Subcutaneous abdominal adipose tissue (tissue), 5 donors: Measurements from ENCODE around the gene ACSL1.
A peak's percentile ranks its signal among the peaks of the same experiment; 100 is the strongest.
"Not testable (repeated sequence)": the region's sequence is repeated elsewhere in the genome, so short reads cannot be mapped to it uniquely, and the experiment has no call there.

Experiments
- H3K27ac ChIP-seq: one replicate; pipeline ENCODE4 v1.7.0; 2013; ENCODE audit warnings: low read depth, mild to moderate bottlenecking, inconsistent platforms, low read length, moderate library complexity
- H3K27me3 ChIP-seq, 5 donors: one replicate each; pipeline ENCODE4 v1.7.0; 2013; ENCODE audit warnings: low read length in 5 of 5, inconsistent platforms in 1 of 5; ENCODE audit not compliant: control insufficient read depth in 5 of 5, insufficient read depth in 4 of 5
- H3K36me3 ChIP-seq, 5 donors: one replicate each; pipeline ENCODE4 v1.7.0; 2013; ENCODE audit warnings: low read length in 5 of 5; ENCODE audit not compliant: control insufficient read depth in 5 of 5, insufficient read depth in 5 of 5
- H3K4me1 ChIP-seq, 5 donors: one replicate each; pipeline ENCODE4 v1.7.0; 2013; ENCODE audit warnings: low read length in 5 of 5, mild to moderate bottlenecking in 3 of 5, moderate library complexity in 1 of 5; ENCODE audit not compliant: control insufficient read depth in 5 of 5, insufficient read depth in 5 of 5
- H3K4me3 ChIP-seq, 5 donors: one replicate each; pipeline ENCODE4 v1.7.0; 2013; ENCODE audit warnings: low read length in 5 of 5, low read depth in 1 of 5
- H3K9ac ChIP-seq, 5 donors: one replicate each; pipeline ENCODE4 v1.7.0; 2013; ENCODE audit warnings: low read length in 5 of 5, mild to moderate bottlenecking in 4 of 5, moderate library complexity in 3 of 5
- H3K9me3 ChIP-seq, 5 donors: one replicate each; pipeline ENCODE4 v1.7.0; 2013; ENCODE audit warnings: low read length in 5 of 5; ENCODE audit not compliant: control insufficient read depth in 5 of 5
- donor health status: healthy.
- donor health status: healthy.
- donor health status: healthy.
- donor health status: healthy.
- donor health status: healthy.

Gene ACSL1

DNA sequence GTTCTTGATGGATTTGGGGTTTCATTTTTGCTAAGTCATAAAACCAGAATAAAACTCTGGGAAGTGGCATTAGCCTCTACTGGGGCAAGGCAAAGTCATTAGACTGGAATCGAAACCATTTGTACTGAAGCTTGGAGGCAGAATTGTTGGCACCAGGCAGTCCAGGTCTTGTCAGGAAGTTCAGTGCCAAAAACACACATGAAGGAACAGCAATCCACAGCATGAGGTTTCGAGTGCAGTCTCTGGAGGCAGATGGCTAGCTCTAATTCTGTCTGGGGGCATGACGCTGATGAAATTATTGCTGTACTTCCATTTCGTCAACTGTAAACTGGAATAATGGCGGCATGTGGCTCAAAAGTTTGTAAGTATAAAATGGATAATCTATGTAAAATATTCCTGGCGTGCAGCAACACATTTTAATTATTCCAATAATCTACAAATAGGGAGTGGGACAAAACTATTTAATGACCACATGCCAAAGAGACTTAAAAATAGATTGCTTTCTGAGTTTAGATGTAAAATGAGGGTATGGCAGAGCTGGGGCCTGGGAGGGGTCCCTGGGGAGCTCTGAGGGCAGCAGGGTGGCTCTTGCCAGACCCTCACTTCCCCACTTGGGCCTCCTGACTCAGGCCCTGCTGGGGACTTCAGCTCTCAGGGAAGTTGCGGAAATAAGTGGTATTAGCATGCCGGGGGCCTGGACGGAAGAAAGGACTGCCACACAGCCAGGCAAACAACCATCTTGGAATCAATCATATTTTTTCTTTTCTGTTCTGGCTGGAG lies 73.1 kb downstream of the ACSL1 start:
- Histone ChIP-seq H3K36me3 (peaks cover 17 to 40% (median 23%) of the 10 kb centered on the region in 5 donors), H3K27me3 (no peaks in the 10 kb centered on the region), H3K9me3 (no peaks in the 10 kb centered on the region), H3K27ac (peak overlapping the region; percentile 49), H3K4me1 (peaks cover 0 to 57% (median 53%) of the 10 kb centered on the region in 5 donors), H3K9ac (no peak overlapping the region), H3K4me3 (no peak overlapping the region)

DNA sequence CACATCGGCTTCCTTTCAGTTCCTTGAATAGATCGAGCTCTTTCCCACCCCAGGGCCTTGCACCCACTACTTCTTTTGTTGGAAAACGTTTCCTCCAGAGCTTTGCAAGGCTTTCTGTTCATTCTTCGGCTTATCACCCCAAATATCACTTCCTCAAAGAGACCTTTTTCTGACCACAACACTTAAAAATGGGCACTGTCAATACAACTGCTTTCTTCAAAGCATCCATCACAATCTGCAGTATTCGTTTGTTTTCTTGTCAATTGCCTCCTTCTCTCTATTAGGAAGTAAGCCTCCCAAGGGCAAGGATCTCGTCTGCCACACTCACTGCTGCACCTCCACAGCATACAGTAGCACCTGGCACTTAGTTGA lies 74.2 kb downstream of the ACSL1 start:
- Histone ChIP-seq H3K4me3 (no peak overlapping the region), H3K9ac (peak overlapping the region in 1 of 5 donors; percentile 9), H3K4me1 (peaks cover 8 to 57% (median 53%) of the 10 kb centered on the region in 5 donors), H3K9me3 (no peaks in the 10 kb centered on the region), H3K27me3 (no peaks in the 10 kb centered on the region), H3K27ac (no peak overlapping the region), H3K36me3 (peaks cover 13 to 29% (median 18%) of the 10 kb centered on the region in 5 donors)

DNA sequence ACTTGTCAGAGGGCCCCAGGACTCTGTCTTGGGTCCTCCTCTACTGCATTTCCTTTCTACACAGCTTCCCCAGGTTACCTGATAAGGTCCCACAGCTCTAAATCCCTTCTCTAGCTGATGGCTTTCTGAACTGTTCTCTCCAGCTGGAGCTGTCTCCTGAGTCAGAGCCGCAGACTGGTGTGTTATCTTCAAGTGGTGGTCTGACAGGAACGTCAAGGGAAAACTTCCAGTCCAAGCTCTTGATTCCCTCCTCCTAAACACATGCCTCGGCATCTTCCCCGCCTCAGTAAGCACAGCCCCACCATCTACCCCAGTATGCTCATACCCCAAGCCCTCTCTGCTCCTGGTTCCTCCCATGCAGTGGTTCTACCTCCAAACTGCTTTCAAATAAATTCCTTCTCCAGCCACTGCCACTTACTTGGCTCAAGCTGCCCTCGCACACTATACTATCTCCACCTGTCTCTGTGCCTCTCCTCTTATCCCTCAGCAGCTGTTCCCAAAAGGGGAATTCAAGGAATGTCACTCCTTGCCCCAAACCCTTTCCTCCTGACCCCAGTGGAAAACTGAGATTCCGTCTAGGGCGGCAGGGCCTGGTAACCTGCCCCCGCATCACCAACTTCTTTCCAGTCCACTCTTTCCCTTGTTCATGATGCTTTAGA lies 74.7 kb downstream of the ACSL1 start:
- H3K36me3 ChIP-seq: peaks cover 12 to 27% (median 18%) of the 10 kb centered on the region in 5 donors
- peak overlapping the region in 1 of 5 donors; percentile 9 for H3K9ac ChIP-seq
- no peak overlapping the region for H3K4me3 ChIP-seq
- H3K9me3 ChIP-seq: no peaks in the 10 kb centered on the region
- peak overlapping the region; percentile 25 for H3K27ac ChIP-seq
- peaks cover 10 to 57% (median 54%) of the 10 kb centered on the region in 5 donors for H3K4me1 ChIP-seq
- H3K27me3 ChIP-seq: no peaks in the 10 kb centered on the region

GRCh38 chr4:184748251-184748652 lies 77.5 kb downstream of the ACSL1 start:
- H3K4me3 ChIP-seq: no peak overlapping the region
- no peaks in the 10 kb centered on the region for H3K9me3 ChIP-seq
- peaks cover 10 to 59% (median 44%) of the 10 kb centered on the region in 5 donors for H3K4me1 ChIP-seq
- H3K9ac ChIP-seq: no peak overlapping the region
- peak overlapping the region; percentile 91 for H3K27ac ChIP-seq
- H3K27me3 ChIP-seq: no peaks in the 10 kb centered on the region
- H3K36me3 ChIP-seq: peaks cover 0 to 4% (median under 1%) of the 10 kb centered on the region in 5 donors

DNA sequence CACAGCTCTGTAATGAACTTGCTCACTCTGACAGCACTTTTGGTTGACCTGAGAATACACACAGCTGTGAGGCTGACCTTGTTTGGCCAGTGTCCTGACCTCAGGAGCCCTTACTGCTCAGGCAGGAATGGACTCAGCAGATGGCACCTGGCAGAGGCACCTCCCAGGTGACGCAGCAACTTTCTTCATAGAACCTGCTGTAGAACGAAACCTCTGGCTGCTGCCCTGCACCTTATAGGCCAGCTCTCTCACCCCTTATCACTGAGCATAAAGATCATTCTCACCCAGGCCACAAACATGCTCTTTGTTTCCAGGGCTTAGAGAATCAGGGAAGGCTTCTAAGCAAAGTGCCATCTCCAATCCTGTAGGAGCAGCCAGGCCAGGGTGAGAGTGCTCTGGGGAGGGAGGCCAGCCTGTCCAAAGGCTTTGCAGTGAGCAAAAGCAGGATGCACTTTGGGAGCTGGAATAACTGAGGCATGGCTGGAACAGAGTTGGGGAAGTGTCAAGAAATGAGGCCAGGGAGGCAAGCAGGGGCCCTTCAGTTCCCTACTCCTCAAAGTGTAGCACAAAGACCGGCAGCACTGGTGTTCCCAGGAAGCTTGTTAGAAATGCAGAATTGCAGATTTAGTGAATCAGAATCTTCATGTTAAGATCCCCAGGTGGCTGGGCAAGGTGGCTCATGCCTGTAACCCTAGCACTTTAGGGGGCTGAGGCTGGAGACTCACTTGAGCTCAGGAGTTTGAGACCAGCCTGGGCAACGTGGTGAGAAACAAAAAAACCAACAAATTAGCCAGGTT lies 78.5 kb downstream of the ACSL1 start:
- Histone ChIP-seq H3K9ac (peak overlapping the region in 4 of 5 donors; percentile 11 to 54 (median 30)), H3K4me1 (peaks cover 10 to 59% (median 44%) of the 10 kb centered on the region in 5 donors), H3K4me3 (no peak overlapping the region), H3K36me3 (no peaks in the 10 kb centered on the region), H3K27ac (peak overlapping the region; percentile 91), H3K27me3 (no peaks in the 10 kb centered on the region), H3K9me3 (no peaks in the 10 kb centered on the region)

GRCh38 chr4:184745831-184746795 lies 79.7 kb downstream of the ACSL1 start:
- H3K9me3 ChIP-seq: no peaks in the 10 kb centered on the region
- no peaks in the 10 kb centered on the region for H3K27me3 ChIP-seq
- peaks cover 10 to 54% (median 43%) of the 10 kb centered on the region in 5 donors for H3K4me1 ChIP-seq
- peak overlapping the region in 4 of 5 donors; percentile 12 to 65 (median 47) for H3K9ac ChIP-seq
- no peaks in the 10 kb centered on the region for H3K36me3 ChIP-seq
- peak overlapping the region in 3 of 5 donors; percentile 13 to 26 (median 18) for H3K4me3 ChIP-seq
- peak overlapping the region; percentile 91 for H3K27ac ChIP-seq

- Histone ChIP-seq H3K27ac (no peak overlapping the region), H3K36me3 (no peaks in the 10 kb centered on the region), H3K4me1 (peaks cover 10 to 44% (median 32%) of the 10 kb centered on the region in 5 donors)
Observed at GRCh38 chr4:184744236-184744635, 81.5 kb downstream of the ACSL1 start.

DNA sequence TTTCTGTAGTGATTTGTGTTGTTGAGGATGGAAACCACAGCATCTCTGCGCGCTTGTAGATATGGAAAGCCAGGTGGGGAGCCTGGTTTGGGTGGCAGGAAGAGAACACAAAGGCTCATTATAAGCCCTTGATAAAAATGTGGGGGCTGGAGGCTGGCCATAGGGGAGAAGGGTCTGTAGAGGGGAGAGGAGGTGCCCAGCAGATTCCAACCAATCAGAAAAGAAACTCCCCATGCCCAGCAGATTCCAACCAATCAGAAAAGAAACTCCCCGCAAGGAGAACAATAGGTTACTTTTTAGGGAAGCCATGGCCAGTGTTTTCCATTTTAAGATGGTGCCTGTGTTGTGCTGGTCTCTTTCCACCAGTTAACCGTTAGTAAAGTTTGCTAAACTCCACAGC lies 82.1 kb downstream of the ACSL1 start:
- peaks cover 10 to 39% (median 27%) of the 10 kb centered on the region in 5 donors for H3K4me1 ChIP-seq
- no peak overlapping the region for H3K27ac ChIP-seq
- no peaks in the 10 kb centered on the region for H3K27me3 ChIP-seq
- H3K4me3 ChIP-seq: no peak overlapping the region
- H3K36me3 ChIP-seq: no peaks in the 10 kb centered on the region
- H3K9ac ChIP-seq: no peak overlapping the region
- no peaks in the 10 kb centered on the region for H3K9me3 ChIP-seq

More at GRCh38 chr4:184744236-184744635, 81.5 kb downstream of the ACSL1 start:
- no peak overlapping the region for H3K4me3 ChIP-seq
- no peaks in the 10 kb centered on the region for H3K27me3 ChIP-seq
- no peak overlapping the region for H3K9ac ChIP-seq
- no peaks in the 10 kb centered on the region for H3K9me3 ChIP-seq

- H3K9ac ChIP-seq, H3K9me3 ChIP-seq, H3K36me3 ChIP-seq, H3K27me3 ChIP-seq, H3K27ac ChIP-seq, H3K4me3 ChIP-seq: not testable (repeated sequence)
- H3K4me1 ChIP-seq: peaks cover 3 to 19% (median 9%) of the 10 kb centered on the region in 5 donors
Observed at GRCh38 chr4:184741651-184742050, 84.1 kb downstream of the ACSL1 start.
